Epithelial cell of prostate (primary cell): ENCODE measurements around the gene NACC1.
"Not testable (repeated sequence)": the region's sequence is repeated elsewhere in the genome, so short reads cannot be mapped to it uniquely, and the experiment has no call there.

Source experiments
- DNase-seq: peaks from one replicate; pipeline ENCODE4 v3.0.0-alpha.2; 2011; ENCODE audit warnings: low read depth, low spot score
- H3K27ac ChIP-seq: fragments of 450-650 bp; 2 replicates; pipeline ENCODE4 v1.5.1; 2017; ENCODE audit warnings: mild to moderate bottlenecking

The NACC1 gene

DNA sequence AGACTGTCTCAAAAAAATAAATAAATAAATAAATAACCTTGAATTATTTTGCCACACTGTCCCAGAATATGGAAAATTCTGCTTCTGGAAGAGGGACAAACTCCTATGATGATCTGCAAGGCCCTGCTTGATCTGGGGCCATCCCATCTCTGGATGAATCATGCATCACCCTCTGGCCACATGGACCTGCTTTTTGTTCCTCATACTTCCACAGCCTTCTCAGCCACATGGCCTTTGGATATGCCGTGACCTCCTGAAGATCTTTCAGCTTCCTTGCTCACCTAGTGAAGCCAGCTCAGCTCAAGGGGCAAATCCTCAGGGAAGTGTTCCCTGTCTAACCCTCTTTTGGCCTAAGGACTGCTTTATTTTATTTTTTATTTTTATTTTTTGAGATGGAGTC is 42.5 kb downstream of the NACC1 start:
- DNase-seq, result no peak
- peak overlapping the region; percentile 100 for H3K27ac ChIP-seq

DNA sequence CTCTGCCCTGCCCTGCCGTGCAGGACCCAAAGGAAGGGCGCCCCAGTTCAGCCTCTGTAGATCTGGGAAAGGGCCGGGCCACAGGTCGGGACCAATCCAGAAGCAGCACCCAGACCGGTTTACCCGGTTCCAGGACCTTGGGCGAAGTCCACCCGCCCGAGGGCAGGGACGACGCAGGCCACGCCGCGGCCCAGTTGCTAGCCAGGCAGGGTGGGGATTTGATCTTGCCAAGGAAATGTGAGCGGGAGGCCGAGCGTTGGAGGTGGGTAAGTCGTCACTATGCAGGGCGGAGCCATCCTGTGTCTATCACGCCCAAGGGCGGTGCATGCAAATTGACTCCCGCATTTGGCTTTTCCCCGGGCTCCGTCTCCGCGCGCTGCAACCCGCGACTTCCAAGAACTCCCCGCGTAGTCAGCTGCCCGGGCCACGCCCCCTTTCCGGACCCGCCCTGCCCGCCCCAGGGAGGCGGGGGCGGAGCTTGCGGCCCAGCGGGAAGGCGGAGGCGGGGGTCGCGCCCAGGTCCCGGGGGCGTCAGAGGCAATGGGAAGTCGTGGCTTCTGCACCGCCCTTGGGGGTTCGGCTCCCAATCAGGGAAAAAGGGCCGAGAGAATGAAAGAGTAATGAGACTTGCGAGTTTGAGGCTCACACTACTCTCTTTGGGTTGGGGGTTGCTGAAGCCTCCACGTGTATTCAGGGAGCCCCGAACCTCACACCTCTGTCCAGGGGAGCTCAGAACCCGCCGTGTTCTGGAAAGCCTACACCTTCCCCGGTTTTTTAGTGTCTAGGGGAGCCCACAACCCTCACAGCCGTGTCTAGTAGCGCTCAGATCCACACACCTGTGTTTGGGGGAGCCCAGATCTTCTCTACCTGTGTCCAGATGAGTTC is 44.9 kb downstream of the NACC1 start:
- peak overlapping the region; percentile 100 for H3K27ac ChIP-seq
- DNase-seq, result peak; percentile 97

DNA sequence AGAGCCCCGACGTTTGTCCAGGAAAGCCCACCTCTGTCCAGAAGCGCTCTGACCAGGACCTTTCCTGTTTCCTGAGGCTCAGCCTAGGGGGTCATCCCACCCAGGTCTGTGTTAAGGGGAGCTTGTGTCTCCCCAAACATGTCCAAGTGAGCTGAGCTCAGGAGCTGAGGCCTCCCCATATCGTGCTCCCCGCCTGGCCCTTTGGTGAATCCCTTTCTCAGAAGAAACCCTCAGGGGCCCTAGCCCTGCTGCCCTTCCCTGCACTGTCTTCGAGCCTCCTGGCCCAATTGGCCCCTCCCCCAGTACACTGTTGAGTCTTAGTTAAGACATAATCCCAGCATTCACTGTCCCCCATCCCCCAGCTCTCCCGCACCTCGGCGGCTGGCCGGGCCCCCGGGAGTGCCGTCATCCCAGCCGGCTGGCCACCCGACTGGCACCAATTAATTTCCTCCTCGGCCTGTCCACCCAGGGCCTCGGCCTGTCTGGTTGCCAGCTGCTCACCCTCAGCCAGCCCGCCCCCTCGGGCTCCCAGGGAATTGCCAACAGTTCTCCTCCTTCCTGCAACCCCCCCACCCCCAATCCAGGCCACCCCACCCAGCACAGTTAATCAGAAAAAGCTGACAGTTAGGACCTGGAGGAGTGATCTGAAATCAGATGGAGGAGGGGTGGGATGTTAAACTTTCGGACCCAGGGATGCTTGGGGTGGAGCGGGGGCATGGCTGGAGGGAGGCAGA is 45.7 kb downstream of the NACC1 start:
- H3K27ac ChIP-seq, result peak overlapping the region; percentile 100
- DNase-seq, result no peak

DNA sequence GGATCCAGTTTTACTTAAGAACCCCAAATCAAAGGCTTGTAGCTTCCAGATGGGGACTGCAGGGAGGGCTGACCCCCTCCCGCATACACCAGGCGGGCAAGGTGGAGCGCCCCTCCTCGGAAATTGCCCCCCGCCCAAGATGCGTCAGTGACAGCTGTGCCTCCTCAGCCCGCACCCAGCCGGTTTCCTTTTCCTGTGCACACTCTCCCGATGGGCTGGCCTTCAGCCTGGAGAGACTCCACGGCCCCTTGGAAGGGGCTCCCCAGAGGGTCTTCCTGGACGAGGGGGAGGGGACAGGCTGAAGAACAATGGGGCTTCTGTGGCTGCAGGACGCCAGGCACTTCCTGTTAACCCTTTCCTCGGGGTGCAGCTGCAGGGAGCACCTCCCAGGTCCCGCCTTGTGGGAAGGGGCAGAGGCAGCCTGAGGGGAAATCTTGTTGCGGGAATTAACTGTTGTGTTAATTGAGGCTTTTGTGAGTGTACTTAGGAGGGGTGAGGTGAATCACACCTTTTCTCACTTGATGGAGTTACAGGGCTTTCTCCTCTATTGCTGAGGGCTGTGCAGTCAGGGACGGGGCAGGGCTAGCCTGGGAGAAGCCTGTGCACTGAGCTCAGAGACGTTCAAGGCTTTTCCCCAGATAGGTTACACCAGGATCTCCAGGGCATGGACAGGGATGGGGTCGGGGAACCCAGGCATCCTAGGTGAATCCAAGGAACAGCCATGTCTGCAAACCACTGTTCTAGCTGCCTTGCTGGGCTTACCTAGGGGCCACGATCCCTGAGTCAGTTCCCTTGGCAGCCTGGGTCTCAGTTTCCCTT is 46.5 kb downstream of the NACC1 start:
- DNase-seq, result no peak
- peak overlapping the region; percentile 100 for H3K27ac ChIP-seq

DNA sequence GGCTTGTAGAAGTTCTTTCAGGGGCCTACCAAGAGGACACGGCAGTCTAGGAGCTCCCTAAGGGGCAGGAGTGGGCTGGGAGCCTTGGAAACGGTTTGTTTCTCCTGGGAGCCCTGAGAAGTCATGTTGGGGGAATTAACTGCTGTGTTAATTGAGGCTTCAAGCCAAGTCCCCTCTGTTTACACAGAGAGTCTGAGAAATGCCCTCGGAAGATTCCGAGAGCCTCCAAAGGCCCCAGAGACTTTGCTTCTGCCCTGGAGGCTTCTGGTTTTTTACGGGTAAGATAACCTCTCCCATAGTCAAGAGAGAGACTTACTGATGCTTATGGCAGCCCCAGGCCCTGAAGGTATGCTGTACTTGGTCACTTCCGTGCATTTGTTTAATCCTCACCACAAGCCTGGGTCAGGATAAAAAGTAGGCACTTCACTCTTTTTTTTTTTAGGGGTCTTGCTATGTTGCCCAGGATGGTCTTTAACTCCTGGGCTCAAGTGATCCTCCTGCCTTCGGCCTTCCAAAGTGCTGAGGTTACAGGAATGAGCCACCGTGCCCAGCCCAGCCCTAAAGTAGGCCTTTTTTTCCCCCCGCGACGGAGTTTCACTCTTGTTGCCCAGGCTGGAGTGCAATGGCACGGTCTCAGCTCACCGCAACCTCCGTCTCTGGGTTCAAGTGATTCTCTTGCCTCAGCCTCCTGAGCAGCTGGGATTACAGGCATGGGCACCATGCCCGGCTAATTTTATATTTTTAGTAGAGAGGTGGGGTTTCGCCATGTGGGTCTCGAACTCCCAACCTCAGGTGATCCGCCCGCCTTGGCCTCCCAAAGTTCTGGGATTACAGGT is 47.3 kb downstream of the NACC1 start:
- no peak for DNase-seq
- peak overlapping the region; percentile 100 for H3K27ac ChIP-seq

DNA sequence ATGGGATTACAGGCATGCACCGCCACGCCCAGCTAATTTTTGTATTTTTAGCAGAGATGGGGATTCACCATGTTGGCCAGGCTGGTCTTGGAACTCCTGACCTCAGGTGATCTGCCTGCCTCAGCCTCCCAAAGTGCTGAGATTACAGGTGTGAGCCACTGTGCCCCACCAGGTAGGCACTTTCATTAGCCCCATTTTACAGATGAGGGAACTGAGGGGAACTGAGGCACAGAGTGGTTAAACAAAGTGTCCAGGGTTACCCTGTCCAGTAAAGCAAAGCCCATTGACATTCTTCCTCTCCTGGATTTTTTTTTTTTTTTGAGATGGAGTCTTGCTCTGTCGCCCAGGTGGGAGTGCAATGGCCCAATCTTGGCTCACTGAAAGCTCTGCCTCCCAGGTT is 48.1 kb downstream of the NACC1 start:
- not testable (repeated sequence) for DNase-seq
- peak overlapping the region; percentile 100 for H3K27ac ChIP-seq

DNA sequence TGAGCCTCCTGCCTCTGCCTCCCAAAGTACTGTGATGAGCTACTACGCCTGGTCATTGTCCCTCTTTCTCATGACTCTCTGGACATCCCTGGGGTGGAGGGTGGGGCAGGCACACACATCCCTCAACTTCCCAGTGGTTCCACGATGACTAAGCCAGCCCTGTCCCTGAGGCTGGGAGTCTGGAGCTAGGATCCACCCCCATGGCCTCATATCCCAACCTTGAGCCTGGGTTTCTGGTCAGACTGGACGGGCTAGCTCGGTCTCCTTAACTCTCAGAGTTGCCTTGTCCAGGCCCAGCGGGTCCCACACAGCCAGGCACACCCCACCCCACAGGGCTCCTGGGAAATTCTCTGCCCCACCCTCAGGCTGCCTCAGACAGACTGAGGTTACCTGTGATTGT is 51.7 kb downstream of the NACC1 start:
- DNase-seq, result peak; percentile 61
- H3K27ac ChIP-seq, result peak overlapping the region; percentile 100

DNA sequence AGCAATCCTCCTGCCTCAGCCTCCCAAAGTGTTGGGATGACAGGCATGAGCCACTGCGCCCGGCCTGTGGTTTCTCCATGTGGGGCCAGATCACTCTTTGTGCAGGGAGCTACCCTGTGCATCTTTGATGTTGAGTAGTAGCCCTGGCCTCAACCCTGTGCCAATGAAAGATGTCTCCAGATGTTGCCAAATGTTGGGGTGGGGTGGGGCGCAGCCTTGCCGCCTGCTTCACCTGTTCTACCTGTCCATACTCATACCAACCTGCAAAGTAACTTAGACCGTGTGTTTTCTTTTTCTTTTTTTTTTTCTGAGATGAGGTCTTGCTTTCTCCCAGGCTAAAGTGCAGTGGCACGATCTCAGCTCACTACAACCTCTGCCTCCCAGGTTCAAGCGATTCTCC is 53.1 kb downstream of the NACC1 start:
- H3K27ac ChIP-seq, result peak overlapping the region; percentile 100

DNA sequence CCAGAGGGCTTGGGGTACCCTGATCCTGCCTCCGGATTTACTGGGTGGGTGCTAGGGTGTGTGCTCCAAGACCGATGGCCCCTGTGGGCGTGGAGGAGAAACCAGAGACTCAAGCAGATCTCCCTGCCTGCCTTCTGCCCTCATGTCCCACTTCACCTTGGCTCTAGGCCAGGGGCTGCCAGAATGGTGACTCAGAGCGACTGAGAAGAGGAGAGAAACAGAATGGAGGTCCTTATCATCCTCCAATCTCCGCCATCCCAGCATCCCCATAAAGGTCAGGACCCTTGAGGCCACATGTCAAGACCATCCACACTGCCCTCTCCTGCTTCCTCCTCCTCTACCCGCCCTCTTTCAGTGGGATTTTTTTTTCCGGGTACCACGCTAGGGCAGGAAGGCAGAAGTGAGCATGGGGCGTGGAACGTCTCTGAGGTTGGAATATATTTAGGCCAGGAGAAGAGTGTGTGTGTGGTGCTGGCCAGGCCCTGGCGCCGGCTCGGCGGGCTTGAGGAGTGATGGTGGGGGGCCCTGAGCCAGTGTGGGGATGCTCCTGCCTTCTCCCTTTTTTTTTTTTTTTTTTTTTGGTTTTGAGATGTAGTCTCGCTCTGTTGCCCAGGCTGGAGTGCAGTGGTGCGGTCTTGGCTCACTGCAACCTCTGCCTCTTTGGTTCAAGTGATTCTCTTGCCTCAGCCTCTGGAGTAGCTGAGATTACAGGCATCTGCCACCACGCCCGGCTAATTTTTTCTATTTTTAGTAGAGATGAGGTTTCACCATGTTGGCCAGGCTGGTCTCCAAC is 54.5 kb downstream of the NACC1 start:
- peak overlapping the region; percentile 100 for H3K27ac ChIP-seq
- no peak for DNase-seq

More for the DNA sequence above, 53.1 kb downstream of the NACC1 start:
- DNase-seq, result no peak

DNA sequence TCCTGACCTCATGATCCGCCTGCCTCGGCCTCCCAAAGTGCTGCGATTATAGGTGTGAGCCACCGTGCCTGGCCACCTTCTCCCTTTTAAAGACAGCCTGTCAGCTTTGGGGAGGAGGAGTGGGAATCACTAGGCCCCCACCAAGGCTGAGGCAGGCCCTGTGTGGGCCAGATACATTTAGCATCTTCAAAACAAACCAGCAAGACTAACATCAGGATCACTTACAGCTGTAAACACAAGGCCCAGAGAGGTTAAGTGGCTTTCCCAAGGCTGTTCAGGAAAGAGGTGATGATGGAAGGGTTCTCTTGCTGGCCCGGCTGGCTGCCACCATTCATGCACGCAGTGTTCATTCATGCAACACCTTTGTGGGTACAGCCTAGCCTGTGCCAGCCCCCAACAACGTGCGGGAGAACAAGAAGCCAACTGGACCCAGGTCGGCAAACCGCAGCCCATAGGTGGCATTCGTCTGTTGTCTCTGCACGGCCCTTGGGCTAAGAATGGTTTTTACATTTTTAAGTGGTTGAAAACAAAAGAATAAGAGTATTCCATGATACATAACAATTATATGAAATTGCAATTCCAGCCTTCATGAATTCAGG is 55.2 kb downstream of the NACC1 start:
- DNase-seq, result no peak
- H3K27ac ChIP-seq, result no peak overlapping the region

DNA sequence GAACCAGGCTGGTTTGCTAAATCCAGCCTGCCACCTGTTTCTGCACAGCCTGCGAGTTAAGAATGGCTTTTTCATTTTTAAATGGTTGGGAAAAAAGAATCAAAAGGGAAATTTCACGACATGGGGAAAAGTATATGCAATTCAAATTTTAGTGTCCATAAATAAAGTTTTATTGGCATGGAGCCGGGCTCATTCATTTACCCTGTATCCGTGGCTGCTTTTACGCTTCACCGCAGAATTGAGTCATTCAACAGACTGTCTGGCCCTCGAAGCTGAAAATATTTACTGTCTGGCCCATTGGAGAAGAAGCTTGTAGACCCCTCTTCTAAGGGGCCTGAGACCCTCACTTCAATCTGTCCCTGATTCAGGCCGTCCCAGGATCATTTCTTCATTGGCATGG is 58.3 kb downstream of the NACC1 start:
- DNase-seq, result no peak
- H3K27ac ChIP-seq, result no peak overlapping the region

DNA sequence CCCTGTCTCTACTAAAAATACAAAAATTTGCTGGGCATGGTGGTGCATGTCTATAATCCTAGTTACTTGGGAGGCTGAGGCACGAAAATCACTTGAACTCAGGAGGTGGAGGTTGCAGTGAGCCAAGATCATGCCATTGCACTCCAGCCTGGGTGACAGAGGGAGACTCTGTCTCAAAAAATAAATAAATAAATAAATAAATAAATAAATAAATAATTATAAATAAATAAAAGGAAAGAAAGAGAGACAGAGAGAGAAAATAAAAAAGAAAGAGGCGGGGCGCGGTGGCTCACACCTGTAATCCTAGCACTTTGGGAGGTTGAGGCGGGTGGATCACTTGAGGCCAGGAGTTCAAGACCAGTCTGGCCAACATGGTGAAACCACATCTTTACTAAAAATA is 59.5 kb downstream of the NACC1 start:
- H3K27ac ChIP-seq, DNase-seq: not testable (repeated sequence)

DNA sequence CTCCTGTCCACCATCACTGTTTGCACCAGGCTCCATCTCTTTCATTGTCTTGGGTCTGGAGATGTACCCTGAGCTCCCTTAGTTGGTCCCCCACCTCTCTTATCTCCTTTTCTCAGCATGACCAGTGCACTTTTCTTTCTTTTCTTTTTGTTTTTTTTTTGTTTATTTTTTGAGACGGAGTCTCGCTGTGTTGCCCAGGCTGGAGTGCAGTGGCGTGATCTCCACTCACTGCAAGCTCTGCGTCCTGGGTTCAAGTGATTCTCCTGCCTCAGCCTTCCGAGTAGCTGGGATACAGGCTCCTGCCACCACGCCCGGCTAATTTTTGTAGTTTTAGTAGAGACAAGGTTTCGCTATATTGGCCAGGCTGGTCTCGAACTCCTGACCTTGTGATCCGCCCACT is 60.2 kb downstream of the NACC1 start:
- H3K27ac ChIP-seq, DNase-seq: not testable (repeated sequence)

DNA sequence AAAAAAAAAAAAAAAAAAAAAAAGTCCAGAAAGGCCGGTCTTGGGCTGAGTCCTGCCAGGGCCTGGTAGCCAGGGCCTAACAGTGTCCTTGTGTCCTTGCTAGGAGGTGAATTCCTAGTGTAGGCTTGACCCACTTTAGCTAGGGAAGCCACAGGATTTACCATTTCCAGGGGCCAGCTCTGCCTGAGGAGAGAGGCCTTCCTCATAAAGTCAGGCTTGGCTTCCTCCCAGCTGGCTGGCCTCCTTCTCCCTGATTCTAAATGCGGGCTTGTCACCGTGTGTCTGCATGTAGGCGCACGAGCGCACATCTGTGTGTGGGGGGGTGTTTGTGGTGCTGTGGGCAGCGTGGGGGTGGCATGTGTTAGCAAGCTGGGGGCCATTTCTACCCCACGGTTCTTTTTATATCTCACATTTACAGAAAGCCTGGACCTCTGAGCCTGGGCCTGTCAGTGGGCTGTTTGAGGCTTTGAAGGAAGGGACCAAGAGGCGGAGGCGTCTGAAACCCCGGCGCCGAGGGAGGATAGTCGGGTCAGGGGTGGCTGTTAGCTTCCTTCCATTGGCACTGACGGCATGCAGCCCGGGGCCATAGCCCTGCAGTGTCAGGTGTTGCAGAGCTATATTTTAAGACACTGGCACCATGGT is 63.8 kb downstream of the NACC1 start:
- no peak for DNase-seq
- H3K27ac ChIP-seq, result no peak overlapping the region

DNA sequence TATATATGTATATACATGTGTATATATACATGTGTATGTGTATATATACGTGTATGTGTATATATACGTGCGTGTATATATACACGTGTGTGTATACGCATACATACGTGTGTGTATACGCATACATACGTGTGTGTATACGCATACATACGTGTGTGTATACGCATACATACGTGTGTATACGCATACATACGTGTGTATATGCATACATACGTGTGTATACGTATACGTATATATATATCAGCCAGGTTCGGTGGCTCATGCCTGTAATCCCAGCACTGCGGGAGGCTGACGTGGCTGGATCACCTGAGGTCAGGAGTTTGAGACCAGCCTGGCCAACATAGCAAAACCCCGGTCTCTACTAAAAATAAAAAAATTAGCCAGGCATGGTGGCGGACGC is 66.9 kb downstream of the NACC1 start:
- not testable (repeated sequence) for H3K27ac ChIP-seq, DNase-seq

DNA sequence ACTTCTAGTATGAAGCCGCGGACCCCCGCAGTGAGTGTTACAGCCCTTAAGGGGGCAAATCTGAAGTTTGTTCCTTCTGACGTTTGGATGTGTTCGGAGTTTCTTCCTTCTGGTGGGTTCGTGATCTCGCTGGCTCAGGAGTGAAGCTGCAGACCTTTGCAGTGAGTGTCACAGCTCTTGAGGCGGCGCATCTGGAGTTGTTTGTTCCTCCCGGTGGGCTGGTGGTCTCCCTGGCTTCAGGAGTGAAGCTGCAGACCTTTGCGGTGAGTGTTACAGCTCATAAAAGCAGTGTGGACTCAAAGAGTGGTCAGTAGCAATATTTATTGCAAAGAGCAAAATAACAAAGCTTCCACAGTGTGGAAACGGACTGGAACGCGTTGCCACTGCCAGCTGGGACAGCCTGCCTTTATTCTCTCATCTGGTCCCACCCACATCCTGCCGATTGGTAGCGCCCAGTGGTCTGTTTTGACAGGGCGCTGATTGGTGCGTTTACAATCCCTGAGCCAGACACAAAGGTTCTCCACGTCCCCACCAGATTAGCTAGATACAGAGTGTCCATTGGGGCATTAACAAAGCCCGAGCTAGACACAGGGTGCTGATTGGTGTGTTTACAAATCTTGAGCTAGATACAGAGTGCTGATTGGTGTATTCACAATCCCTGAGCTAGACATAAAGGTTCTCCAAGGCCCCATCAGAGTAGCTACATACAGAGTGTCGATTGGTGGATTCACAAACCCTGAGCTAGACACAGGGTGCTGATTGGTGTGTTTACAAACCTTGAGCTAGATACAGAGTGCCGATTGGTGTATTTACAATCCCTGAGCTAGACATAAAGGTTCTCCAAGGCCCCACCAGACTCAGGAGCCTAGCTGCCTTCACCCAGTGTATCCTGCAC is 67.9 kb downstream of the NACC1 start:
- not testable (repeated sequence) for DNase-seq

DNA sequence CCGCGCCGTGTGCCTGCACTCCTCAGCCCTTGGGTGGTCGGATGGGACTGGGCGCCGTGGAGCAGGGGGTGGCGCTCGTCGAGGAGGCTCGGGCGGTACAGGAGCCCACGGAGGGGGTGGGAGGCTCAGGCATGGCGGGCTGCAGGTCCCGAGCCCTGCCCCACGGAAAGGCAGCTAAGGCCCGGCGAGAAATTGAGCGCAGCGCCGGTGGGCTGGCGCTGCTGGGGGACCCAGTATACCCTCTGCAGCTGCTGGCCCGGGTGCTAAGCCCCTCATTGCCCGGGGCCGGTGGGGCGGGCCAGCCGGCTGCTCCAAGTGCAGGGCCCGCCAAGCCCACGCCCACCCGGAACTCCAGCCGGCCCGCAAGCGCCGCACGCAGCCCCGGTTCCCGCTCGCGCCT is 68.6 kb downstream of the NACC1 start:
- not testable (repeated sequence) for H3K27ac ChIP-seq, DNase-seq

More for the DNA sequence above, 67.9 kb downstream of the NACC1 start:
- H3K27ac ChIP-seq, result not testable (repeated sequence)
